NCI-H345 (cell line): ENCODE data around the gene MTCH1.
"Not testable (repeated sequence)": the region's sequence is repeated elsewhere in the genome, so short reads cannot be mapped to it uniquely, and the experiment has no call there.

Experiments used
- DNase-seq: peaks from one replicate; lab custom pipeline; 2025; lab: John Stamatoyannopoulos, UW

The MTCH1 gene

GRCh38 chr6:36997811-36998722 lies 12.1 kb upstream of the MTCH1 start:
- DNase-seq, result peak; percentile 44

- not testable (repeated sequence) for DNase-seq
These were observed 4.4 kb upstream of the MTCH1 start for GRCh38 chr6:36990401-36990800.

- DNase-seq, result no peak
These were observed 3.3 kb upstream of the MTCH1 start for GRCh38 chr6:36989264-36989663.

- DNase-seq, result no peak
These were observed 680 bp upstream of the MTCH1 start for GRCh38 chr6:36986704-36987047.

- no peak for DNase-seq
These were observed 584 bp downstream of the MTCH1 start for GRCh38 chr6:36985417-36985807.

GRCh38 chr6:36984581-36985416 lies 1.2 kb downstream of the MTCH1 start:
- DNase-seq, result no peak

GRCh38 chr6:36983538-36983937 lies 2.5 kb downstream of the MTCH1 start:
- DNase-seq, result no peak

GRCh38 chr6:36980876-36981619 lies 4.9 kb downstream of the MTCH1 start:
- DNase-seq, result peak; percentile 57

GRCh38 chr6:36980129-36980528 lies 5.9 kb downstream of the MTCH1 start:
- DNase-seq, result no peak

GRCh38 chr6:36979347-36979742 lies 6.7 kb downstream of the MTCH1 start:
- no peak for DNase-seq

GRCh38 chr6:36978421-36979346 lies 7.3 kb downstream of the MTCH1 start:
- no peak for DNase-seq

- no peak for DNase-seq
These were observed 8.5 kb downstream of the MTCH1 start for GRCh38 chr6:36977470-36977941.

GRCh38 chr6:36976931-36977330 lies 9.1 kb downstream of the MTCH1 start:
- DNase-seq, result no peak

- DNase-seq, result no peak
These were observed 9.5 kb downstream of the MTCH1 start for GRCh38 chr6:36976509-36976908.

- DNase-seq, result no peak
These were observed 10.1 kb downstream of the MTCH1 start for GRCh38 chr6:36976007-36976264.

- no peak for DNase-seq
These were observed 10.6 kb downstream of the MTCH1 start for GRCh38 chr6:36975231-36976006.

GRCh38 chr6:36973647-36974046 lies 12.3 kb downstream of the MTCH1 start:
- DNase-seq, result no peak

- DNase-seq, result no peak
These were observed 12.8 kb downstream of the MTCH1 start for GRCh38 chr6:36973190-36973589.

GRCh38 chr6:36971921-36972673 lies 13.9 kb downstream of the MTCH1 start:
- DNase-seq, result no peak
